Gastroesophageal sphincter (tissue), 4 donors: ENCODE results near the gene DCLK1. TPM values are rescaled to one million over a fixed set of nuclear protein-coding genes. Genes with fewer than 3 reads are reported as not detected.
A peak's percentile ranks its signal among the peaks of the same experiment; 100 is the strongest.

Experiments used
- ATAC-seq: fragments of 150-250 bp; one replicate; pipeline ENCODE4 v1.9.1; 2016; ENCODE audit warnings: mild to moderate bottlenecking, moderate library complexity
- H3K27ac ChIP-seq, 4 donors: fragments of 200-600 bp; sonication (generic) in 3 of 4; 1 replicate in 3 of 4; 2 replicates in 1 of 4; pipeline ENCODE4 v1.5.1; 2016 to 2019
- H3K27me3 ChIP-seq: fragments of 200-600 bp; sonication (generic); one replicate; pipeline ENCODE4 v1.5.1; 2019
- H3K36me3 ChIP-seq, 2 donors: fragments of 200-600 bp; sonication (generic); one replicate each; pipeline ENCODE4 v1.5.1; 2019; ENCODE audit warnings: control low read depth in 1 of 2
- H3K4me1 ChIP-seq, 3 donors: fragments of 200-600 bp; sonication (generic); 1 replicate in 2 of 3; 2 replicates in 1 of 3; pipeline ENCODE4 v1.5.1; 2016 to 2019; ENCODE audit warnings: control low read depth in 2 of 3
- H3K4me3 ChIP-seq, 2 donors: fragments of 200-600 bp; sonication (generic); one replicate each; pipeline ENCODE4 v1.5.1; 2019; ENCODE audit warnings: mild to moderate bottlenecking in 1 of 2, moderate library complexity in 1 of 2
- H3K9me3 ChIP-seq, 3 donors: fragments of 200-600 bp; sonication (generic); one replicate each; pipeline ENCODE4 v1.5.1; 2017 to 2019; ENCODE audit warnings: control low read depth in 2 of 3
- EP300 ChIP-seq: sonication (generic); formaldehyde crosslinking; IDR thresholded peaks from one replicate; pipeline ENCODE4 v1.6.1; 2017; ENCODE audit warnings: antibody characterized with exemption, mild to moderate bottlenecking
- POLR2A ChIP-seq, 2 donors: fragments of 450-650 bp; IDR thresholded peaks; one replicate each; pipeline ENCODE4 v1.6.1; 2017; ENCODE audit warnings: antibody characterized with exemption in 2 of 2, mild to moderate bottlenecking in 2 of 2, moderate library complexity in 1 of 2
- POLR2AphosphoS5 ChIP-seq: sonication (generic); formaldehyde crosslinking; IDR thresholded peaks from one replicate; pipeline ENCODE4 v1.6.1; 2017; ENCODE audit warnings: antibody characterized with exemption
- WGBS, 2 donors: methylation state at CpG; one replicate each; pipeline ENCODE4 v1.1.5; 2018; ENCODE audit warnings: low coverage in 1 of 2; 5-methylcytosine and 5-hydroxymethylcytosine counted together
- total RNA-seq, 4 donors: library from RNA; depleted of rRNA; stranded (reverse); fragments of >200 nt; gene quantifications; one replicate each; pipeline ENCODE4 v1.1.0, GENCODE V29; 2016
- TF ChIP-seq, protein P1 (sequence below), 4 experiments: fragments of 200-600 bp in 2 of 4; fragments of 450-650 bp in 2 of 4; sonication (generic) in 1 of 4; IDR thresholded peaks; one replicate each; pipeline ENCODE4 v1.5.1; 2017 to 2019; ENCODE audit warnings: antibody characterized with exemption in 4 of 4, mild to moderate bottlenecking in 2 of 4, moderate library complexity in 2 of 4

The DCLK1 gene
- total RNA-seq, 4 donors from 2014 or later = 26.9 to 68.3 (median 30.3) TPM

GRCh38 chr13:36133950-36134626, 2.9 kb upstream of the DCLK1 start:
- ATAC-seq = no peak
- H3K27me3 ChIP-seq = peaks cover 13% of the 10 kb centered on the region
- peaks cover 0 to 20% (median 0%) of the 10 kb centered on the region in 3 donors for H3K4me1 ChIP-seq
- TF ChIP-seq POLR2AphosphoS5 (no peak), EP300 (no peak)
- TF ChIP-seq, protein P1, sequence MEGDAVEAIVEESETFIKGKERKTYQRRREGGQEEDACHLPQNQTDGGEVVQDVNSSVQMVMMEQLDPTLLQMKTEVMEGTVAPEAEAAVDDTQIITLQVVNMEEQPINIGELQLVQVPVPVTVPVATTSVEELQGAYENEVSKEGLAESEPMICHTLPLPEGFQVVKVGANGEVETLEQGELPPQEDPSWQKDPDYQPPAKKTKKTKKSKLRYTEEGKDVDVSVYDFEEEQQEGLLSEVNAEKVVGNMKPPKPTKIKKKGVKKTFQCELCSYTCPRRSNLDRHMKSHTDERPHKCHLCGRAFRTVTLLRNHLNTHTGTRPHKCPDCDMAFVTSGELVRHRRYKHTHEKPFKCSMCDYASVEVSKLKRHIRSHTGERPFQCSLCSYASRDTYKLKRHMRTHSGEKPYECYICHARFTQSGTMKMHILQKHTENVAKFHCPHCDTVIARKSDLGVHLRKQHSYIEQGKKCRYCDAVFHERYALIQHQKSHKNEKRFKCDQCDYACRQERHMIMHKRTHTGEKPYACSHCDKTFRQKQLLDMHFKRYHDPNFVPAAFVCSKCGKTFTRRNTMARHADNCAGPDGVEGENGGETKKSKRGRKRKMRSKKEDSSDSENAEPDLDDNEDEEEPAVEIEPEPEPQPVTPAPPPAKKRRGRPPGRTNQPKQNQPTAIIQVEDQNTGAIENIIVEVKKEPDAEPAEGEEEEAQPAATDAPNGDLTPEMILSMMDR (IDR thresholded peaks at IDR 0.05) = no peak
- H3K4me3 ChIP-seq = no peak overlapping the region
- no peaks in the 10 kb centered on the region for H3K36me3 ChIP-seq
- H3K9me3 ChIP-seq = no peaks in the 10 kb centered on the region
- 65 to 79% methylated on average over 5 of the region's 5 CpGs for WGBS, 2 donors
- no peak overlapping the region for H3K27ac ChIP-seq

DNA sequence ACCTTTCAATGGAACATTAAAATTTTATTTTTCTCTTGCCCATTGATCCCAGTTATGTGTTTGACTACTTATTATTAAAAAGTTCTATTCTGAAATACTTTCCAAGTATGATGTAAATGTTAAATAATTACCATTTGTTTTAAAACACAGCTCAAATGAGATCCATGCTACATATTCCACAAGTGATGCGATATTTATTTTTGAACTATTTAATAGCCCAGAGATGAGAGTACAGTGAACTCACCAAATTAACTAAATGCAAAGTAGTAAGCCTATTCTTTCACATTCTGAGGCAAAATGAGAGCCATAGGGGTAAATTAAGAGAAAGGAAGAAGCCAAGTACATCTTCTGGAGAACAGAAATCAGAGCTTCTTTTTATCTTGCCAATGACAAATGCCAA, 1.2 kb upstream of the DCLK1 start:
- Histone ChIP-seq H3K27ac (peak overlapping the region in 2 of 4 donors; percentile 65 to 76), H3K36me3 (no peaks in the 10 kb centered on the region), H3K4me3 (no peak overlapping the region), H3K9me3 (no peaks in the 10 kb centered on the region), H3K27me3 (peaks cover 13% of the 10 kb centered on the region), H3K4me1 (peaks cover 0 to 20% (median 0%) of the 10 kb centered on the region in 3 donors)
- ATAC-seq = no peak
- TF ChIP-seq, protein P1 (IDR thresholded peaks at IDR 0.05) = no peak
- TF ChIP-seq POLR2A (IDR thresholded peaks at IDR 0.05) (no peak), POLR2AphosphoS5 (no peak), EP300 (no peak)
- 58 to 91% methylated on average over 1 of the region's 1 CpG for WGBS, 2 donors

DNA sequence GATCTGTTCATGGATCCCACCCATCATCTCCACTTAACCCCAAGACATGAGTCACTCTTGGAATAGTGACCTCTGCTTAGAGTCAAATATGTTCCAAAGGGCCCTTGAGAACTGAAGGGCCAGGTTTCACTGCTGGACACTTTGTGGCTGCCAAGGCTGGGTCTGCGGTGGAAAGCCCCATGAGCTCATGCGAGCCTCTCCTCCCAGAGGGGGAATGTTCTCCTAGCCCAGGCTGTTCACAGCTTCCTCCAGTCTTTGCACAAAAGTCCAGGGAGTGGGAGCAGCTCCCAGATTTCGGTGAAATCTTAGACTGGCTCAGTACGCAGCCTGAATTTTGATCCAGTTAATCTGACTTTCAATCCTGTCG, 732 bp upstream of the DCLK1 start:
- peak; percentile 81 for ATAC-seq
- peaks cover 0 to 20% (median 0%) of the 10 kb centered on the region in 3 donors for H3K4me1 ChIP-seq
- WGBS, 2 donors = 27 to 40% methylated on average over 3 of the region's 5 CpGs
- H3K9me3 ChIP-seq = no peaks in the 10 kb centered on the region
- H3K36me3 ChIP-seq = no peaks in the 10 kb centered on the region
- H3K4me3 ChIP-seq = peak overlapping the region in 1 of 2 donors; percentile 73
- H3K27ac ChIP-seq = peak overlapping the region in 3 of 4 donors; percentile 65 to 77 (median 76)
- peaks cover 13% of the 10 kb centered on the region for H3K27me3 ChIP-seq
- TF ChIP-seq POLR2A (IDR thresholded peaks at IDR 0.05) = no peak
- peak; percentile 23 for TF ChIP-seq POLR2AphosphoS5

GRCh38 chr13:36130552-36131221, 495 bp downstream of the DCLK1 start:
- TF ChIP-seq, protein P1 (IDR thresholded peaks at IDR 0.05) = peak in 1 of 4 experiments; percentile 6
- TF ChIP-seq POLR2A (IDR thresholded peaks at IDR 0.05) = no peak
- no peaks in the 10 kb centered on the region for H3K9me3 ChIP-seq
- H3K27ac ChIP-seq = peak overlapping the region in 3 of 4 donors; percentile 65 to 77 (median 76)
- H3K27me3 ChIP-seq = peaks cover 13% of the 10 kb centered on the region
- peak overlapping the region; percentile 29 to 73 for H3K4me3 ChIP-seq
- peaks cover 0 to 20% (median 0%) of the 10 kb centered on the region in 3 donors for H3K4me1 ChIP-seq
- ATAC-seq = peak; percentile 42
- no CpG with 5 or more reads among the region's 61 CpGs for WGBS, 2 donors
- no peaks in the 10 kb centered on the region for H3K36me3 ChIP-seq

- H3K4me1 ChIP-seq = peaks cover 0 to 20% (median 0%) of the 10 kb centered on the region in 3 donors
- peak overlapping the region; percentile 29 to 73 for H3K4me3 ChIP-seq
- H3K27me3 ChIP-seq = peaks cover 13% of the 10 kb centered on the region
- H3K9me3 ChIP-seq = no peaks in the 10 kb centered on the region
- H3K27ac ChIP-seq = peak overlapping the region in 2 of 4 donors; percentile 65 to 76
- TF ChIP-seq EP300 (no peak), POLR2AphosphoS5 (no peak), POLR2A (IDR thresholded peaks at IDR 0.05) (no peak)
- TF ChIP-seq, protein P1 (IDR thresholded peaks at IDR 0.05) = no peak
- 9 to 12% methylated on average over 6 to 8 of the region's 13 CpGs for WGBS, 2 donors
- H3K36me3 ChIP-seq = no peaks in the 10 kb centered on the region
- ATAC-seq = no peak
Measured at GRCh38 chr13:36130193-36130551, 1.0 kb downstream of the DCLK1 start.
